GM18511 (cell line): ENCODE data around the gene FKBP5.
"Not testable (repeated sequence)": the region's sequence is repeated elsewhere in the genome, so short reads cannot be mapped to it uniquely, and the experiment has no call there.

Experiments used
- ATAC-seq: cut with Tn5 transposase; IDR thresholded peaks from one replicate; pipeline ENCODE4 v1.9.1; 2021; ENCODE audit warnings: mild to moderate bottlenecking, moderate library complexity; ENCODE audit not compliant: unreplicated experiment

Gene FKBP5

GRCh38 chr6:35553315-35553714 is 135.4 kb downstream of the FKBP5 start:
- ATAC-seq, result no peak

DNA sequence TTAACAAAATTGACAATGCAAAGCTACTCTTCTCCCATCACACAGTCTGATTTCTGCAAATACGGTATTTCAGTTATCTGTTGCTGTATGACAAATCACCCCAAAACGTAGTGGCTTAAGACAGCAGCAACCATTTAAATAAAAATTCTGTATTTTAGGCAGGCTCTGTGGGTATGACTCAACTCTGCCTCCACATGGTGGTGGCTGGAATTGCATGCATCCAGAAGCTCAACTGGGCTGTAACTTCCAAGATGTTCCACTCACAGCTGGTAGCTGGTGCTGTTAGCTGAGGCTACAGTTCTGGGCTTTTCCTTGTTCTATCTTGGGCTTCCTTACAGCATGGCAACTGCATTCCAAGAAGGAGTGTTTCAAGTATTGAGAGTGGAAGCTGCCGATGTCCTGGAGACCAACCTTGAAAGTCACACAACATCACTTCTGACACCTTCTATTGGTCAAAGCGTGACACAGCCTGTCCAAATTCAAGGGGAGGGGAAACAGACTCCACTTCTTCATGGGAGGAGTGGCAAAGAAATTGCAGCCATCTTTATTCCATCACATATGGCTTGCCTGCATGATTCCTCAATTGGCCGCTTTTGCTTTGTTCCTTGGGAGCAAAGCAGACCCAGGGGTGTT is 136.3 kb downstream of the FKBP5 start:
- ATAC-seq, result no peak

- no peak for ATAC-seq
Measured at GRCh38 chr6:35550437-35550836, 138.3 kb downstream of the FKBP5 start.

DNA sequence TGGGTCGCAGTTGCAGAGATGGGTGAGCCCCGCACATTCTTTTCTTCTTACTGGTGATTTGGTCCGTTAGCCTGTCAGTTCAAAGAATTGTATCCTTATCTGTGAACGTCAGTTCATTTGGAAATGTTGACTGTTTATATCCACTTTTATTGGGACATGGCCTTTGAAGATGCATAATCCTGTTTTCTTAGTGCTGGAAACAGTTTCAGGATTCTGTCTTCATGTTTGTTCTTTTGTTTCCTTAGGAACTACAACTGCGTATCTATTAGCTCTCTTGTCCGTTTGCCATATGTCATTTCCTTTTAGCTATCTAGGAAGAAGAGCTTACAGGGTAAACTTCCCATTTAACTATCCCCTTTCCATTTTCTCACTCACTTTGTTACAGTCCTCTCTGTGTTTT is 141.0 kb downstream of the FKBP5 start:
- ATAC-seq, result no peak

- ATAC-seq, result no peak
Measured at GRCh38 chr6:35544769-35545361, 143.8 kb downstream of the FKBP5 start.

- no peak for ATAC-seq
Measured at GRCh38 chr6:35543459-35544193, 145.1 kb downstream of the FKBP5 start.

GRCh38 chr6:35541836-35542235 is 146.9 kb downstream of the FKBP5 start:
- no peak for ATAC-seq

DNA sequence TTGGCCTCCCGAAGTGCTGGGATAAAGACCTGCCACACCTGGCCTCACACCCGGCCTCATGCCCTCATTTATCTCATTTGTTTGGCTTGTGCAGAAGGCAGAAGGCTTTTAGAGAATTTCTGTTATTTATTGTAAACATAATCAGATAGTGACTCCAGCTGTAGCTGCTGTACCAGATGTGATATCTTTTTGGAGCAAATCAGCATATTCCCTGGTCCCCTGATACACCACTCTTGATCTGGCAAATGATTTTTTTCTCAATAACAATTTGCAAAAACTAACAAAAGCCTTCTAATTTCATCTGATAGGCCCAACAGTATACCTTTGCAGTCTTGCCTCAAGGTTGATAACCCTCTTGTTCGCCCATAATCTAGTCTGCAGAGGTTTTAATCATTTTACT is 149.5 kb downstream of the FKBP5 start:
- no peak for ATAC-seq

DNA sequence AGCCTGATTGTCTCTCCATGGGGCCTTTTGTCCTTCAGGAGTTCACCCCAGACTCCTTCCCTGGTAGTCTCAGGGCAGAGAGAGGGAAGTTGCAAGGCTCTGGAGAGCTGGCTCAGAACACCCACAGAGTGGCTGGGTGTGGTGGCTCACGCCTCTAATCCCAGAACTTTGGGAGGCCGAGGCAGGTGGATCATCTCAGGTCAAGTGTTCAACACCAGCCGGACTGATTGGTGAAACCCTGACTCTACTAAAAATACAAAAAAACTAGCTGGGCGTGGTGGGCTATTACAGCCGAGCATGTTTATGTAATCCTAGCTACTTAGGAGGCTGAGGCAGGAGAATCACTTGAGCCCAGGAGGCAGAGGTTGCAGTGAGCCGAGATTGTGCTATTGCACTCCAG is 152.9 kb downstream of the FKBP5 start:
- ATAC-seq, result not testable (repeated sequence)

DNA sequence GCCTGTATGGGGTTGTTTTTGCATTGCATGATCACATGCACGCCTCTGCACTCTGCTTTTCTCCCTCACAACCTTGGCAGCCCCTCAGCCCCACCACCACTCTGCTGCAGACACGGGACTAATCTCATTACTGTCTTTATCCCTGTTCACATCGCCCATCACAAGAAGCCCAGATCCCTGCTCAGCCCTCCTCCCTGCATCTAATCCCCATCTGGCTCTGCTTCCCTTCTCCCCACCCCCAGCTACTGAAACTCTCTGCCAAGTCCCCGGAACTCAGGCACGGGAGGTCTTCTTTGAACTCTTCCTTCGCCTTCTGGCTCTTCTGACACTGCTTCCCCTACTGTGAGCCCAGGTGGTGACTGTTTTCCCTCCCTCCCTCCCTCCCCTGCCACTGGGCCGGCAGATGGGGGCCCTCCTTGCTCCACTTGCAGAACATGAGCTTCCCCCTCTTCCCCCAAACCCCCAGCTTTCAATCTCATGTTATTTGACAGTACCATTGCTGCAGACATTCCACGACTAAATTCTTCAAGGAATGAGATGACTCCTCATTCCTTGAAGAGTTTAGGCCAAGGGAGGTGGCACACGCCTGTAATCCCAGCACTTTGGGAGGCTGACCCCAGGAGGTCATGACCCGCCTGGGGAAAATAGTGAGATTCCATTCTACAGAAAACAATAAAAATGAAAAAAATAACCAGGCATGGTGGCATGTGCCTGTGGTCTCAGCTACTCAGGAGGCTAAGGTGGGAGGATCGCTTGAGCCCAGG is 154.1 kb downstream of the FKBP5 start:
- no peak for ATAC-seq

DNA sequence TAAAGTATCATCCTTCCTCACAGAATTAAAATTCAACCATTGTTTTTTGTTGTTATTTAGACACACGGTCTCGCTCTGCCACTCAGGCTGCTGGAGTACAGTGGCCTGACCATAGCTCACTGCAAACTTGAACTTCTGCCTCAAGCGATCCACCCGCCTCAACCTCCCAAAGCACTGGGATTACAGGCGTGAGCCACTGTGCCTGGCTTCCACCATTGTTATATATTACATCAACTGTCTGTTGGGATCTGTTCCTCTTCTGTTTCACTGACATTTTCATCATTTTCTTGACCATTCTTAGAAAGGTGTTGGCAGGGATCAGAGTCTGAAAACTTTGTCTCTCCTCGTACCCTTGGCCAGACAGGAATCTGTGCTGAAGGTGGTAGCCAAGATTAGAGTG is 154.7 kb downstream of the FKBP5 start:
- ATAC-seq, result no peak

DNA sequence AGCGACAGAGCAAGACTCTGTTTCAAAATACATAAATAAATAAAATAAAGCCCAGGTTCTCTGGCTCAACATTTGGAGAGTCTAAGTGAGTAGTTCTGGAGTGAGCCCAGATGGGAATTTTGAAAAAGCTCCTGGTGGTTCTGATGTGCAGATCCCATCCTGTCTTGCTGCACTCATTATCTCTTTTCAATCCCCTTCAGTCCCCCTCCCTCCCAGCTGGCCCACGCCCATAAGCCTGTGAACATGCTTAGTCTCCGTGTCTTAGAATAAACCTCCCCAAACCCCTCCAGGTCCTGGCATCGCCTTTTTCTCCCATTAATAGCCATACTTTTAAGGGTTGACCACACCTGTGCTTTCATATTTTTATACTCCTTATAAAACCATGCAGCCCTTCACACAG is 156.6 kb downstream of the FKBP5 start:
- ATAC-seq, result no peak

GRCh38 chr6:35524380-35525020 is 164.2 kb downstream of the FKBP5 start:
- no peak for ATAC-seq
